ENCODE measurements around the gene DOCK1.

DNA sequence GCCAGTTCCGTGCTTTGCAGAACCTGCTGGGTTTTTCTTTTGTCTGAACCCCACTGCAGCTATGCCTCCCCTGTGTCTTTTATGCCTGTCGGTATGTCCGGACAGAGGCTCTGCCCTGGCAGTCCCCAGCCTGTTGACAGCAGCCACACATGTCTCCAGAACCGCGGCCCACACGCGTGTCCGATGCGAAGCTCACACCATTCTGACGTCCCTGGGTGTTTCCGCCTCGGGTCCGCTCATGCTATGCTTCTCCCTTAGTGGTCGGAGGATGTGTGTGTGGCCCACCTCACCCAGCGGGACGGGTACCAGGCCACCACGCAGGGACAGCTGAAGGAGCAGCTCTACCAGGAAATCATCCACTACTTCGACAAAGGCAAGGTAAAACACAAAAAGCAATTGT is 479.3 kb downstream of the DOCK1 start:
- TF ChIP-seq POLR2AphosphoS5 (IDR thresholded peaks at IDR 0.05): no peak
- TF ChIP-seq CTCF (IDR thresholded peaks at IDR 0.05; ENCODE audit: poor library complexity, severe bottlenecking): no peak

Measured in neural cell (in vitro differentiated cells).